Right hindlimb (tissue), 1 donor: ENCODE data around the gene TSC1.

Source experiments
- DNase-seq: peaks from one replicate; pipeline ENCODE4 v3.0.0-alpha.2; 2018

The TSC1 gene

GRCh38 chr9:132857616-132858342, 86.6 kb downstream of the TSC1 start:
- DNase-seq = peak; percentile 49

- DNase-seq = peak; percentile 75
Observed at GRCh38 chr9:132857031-132857430, 87.4 kb downstream of the TSC1 start.

GRCh38 chr9:132855904-132856303, 88.5 kb downstream of the TSC1 start:
- no peak for DNase-seq

DNA sequence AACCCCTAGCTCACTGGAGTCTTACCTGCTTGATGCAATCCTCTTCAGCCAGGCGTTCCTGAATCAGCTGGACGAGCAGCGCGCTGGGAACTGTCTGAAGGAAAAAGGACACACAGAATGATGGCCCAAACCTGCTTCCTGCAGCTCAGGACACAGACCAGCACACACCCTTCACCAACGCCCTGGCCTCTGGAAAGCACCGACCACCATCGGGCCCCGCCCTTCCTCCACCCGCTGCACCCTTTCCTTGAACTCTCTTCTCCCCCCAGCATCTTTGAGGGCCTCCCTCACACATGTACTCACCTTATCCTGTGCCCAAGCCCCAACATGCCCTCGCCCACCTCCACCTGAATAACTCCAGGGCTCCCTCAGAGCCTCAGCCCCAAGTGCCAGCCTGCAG, 89.6 kb downstream of the TSC1 start:
- DNase-seq = no peak

DNA sequence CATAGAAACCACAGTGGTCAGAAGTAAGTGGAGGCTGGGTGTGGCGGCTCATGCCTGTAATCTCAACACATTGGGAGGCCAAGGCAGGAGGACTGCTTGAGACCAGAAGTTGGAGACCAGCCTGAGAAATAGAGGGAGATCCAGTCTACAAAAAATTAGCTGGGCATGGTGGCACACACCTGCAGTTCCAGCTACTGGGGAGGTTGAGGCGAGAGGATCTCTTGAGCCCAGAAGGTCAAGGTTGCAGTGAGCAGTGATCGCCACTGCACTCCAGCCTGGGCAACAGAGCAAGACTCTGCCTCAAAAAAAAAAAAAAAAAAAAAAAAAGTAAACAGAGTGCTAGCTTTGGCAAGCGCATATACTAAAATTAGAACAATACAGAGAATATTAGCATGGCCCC, 90.9 kb downstream of the TSC1 start:
- DNase-seq = no peak

DNA sequence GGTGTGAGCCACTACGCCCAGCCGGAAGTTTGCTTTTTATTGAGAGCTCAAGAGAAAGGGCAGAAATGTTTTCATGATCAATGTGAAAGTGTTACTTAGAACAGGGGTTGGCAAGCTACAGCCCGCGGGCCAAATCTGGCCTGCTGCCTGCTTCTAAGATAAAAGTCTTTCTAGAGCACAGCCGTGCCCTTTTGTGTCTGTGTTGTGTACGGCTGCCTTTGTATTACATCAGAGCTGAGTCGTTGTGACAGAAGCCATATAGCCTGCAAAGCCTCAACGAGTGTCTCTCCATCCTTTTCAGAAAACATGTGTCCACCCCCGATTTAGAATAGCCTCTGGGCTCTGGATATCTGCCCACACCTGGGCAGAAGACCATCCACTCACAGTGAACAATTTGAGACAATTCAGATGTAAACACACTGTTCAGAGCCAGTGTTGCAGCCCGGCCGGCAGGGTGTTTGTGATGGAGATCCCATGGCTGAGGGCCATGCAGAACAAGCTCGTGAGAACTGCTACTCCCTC, 95.2 kb downstream of the TSC1 start:
- DNase-seq = no peak

DNA sequence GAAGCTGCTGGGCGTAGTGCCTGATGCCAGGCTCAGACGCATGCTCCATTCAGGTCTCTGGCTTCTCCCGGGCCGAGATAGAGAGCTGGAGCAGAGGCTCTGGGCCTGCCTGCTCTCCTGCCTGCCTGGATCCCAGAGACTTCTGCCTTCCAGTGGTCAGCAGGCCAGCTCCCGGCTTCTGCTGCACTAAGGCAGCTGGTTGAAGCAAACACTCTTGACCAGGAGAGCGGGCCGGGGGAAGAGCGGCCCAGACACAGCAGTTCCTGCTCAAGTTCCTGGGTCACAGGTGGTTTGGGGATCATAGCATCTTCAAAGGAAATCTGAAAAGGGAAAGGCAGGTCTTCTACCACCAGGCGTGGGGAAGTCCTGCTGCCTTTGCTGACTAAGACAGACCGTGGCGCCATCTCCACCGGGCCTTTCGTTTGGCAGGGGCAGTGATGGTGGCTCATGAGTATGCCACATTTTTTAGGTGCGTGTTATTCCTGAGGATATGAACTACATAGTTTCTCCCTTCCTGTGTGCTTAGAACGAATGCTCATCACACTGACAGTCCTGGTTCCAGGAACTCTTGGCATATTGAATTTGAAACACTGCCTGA, 97.4 kb downstream of the TSC1 start:
- DNase-seq = no peak

GRCh38 chr9:132846109-132846917, 98.1 kb downstream of the TSC1 start:
- DNase-seq = no peak

DNA sequence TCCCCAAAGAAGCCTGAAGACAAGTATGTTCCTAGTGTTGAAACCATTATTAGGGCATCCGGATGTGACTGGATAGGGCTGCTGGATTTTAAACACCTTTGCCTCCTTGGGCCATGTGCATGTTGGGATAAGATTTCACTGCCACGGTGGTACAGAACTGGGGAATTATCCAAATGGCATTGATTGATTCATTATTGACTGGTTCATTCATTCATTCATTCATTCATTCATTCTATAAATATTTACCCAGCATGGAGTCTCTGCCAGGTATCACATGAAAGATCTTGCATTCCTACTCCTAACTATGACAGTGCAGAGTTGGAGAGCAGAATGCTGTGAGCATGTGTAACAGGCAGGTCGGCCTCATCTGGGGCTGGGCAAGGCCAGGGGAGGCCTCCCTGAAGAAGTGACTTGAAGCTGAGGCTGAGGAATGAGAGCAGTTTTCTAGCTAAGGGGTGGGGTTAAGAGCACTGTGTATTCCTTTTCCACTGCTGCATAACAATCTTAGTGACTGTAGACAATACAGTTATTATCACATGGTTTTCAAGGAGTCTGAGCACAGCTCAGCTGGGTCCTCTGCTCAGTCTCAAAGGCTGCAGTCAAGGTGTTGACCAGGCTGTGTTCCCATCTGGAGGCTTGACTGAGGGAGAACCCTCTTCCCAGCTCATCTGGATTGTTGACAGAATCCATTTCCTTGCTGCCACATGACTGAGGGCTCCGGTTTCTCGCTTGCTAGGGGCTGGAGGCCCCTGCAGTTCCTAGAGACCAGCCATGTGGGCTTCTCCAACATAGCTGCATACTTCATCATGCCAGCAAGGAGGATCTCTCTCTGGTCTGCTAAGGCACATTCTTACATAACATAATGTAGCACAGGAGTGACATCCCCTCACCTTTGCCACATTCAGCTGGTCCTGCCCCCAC, 102.0 kb downstream of the TSC1 start:
- DNase-seq = no peak
